K562 (cell line): ENCODE results near the gene NRM. TPM values are rescaled to one million over a fixed set of nuclear protein-coding genes. Genes with fewer than 3 reads are reported as not detected.

Experiments used
- CHD1 ChIP-seq: fragments of 200-600 bp; sonication (generic); IDR thresholded peaks from one replicate; pipeline ENCODE4 v1.6.1; 2012; ENCODE audit warnings: mild to moderate bottlenecking, moderate library complexity, low read length, inconsistent platforms
- CREB1 ChIP-seq, 2 experiments: sonication (generic) in 1 of 2; formaldehyde crosslinking in 1 of 2; IDR thresholded peaks; 2 replicates each; pipeline versions ENCODE4 v1.6.1 to v1.8.0; 2012 to 2022; ENCODE audit warnings: inconsistent platforms in 1 of 2, mild to moderate bottlenecking in 1 of 2, missing genetic modification reagents in 1 of 2, moderate library complexity in 1 of 2
- DPF2 ChIP-seq: fragments of 450-650 bp; IDR thresholded peaks from 2 replicates; pipeline ENCODE4 v1.6.1; 2016
- ETS1 ChIP-seq: conservative IDR thresholded peaks from 2 replicates; pipeline ENCODE4 v1.6.1; 2011; ENCODE audit warnings: low read depth, mild to moderate bottlenecking, low read length; ENCODE audit not compliant: control insufficient read depth
- ETV6 ChIP-seq, 3 experiments: fragments of 150-350 bp in 1 of 3; sonication (generic) in 1 of 3; formaldehyde crosslinking in 1 of 3; IDR thresholded peaks; 2 replicates each; pipeline versions ENCODE4 v1.6.1 to v1.8.0; 2014 to 2022; ENCODE audit warnings: borderline replicate concordance in 2 of 3, low read depth in 2 of 3, antibody characterized with exemption in 1 of 3, low read length in 1 of 3, mild to moderate bottlenecking in 1 of 3, missing genetic modification reagents in 1 of 3
- KDM4B ChIP-seq, 2 experiments: fragments of 450-650 bp in 1 of 2; sonication (generic) in 1 of 2; IDR thresholded peaks; 2 replicates each; pipeline ENCODE4 v1.6.1; 2016 to 2017; ENCODE audit warnings: borderline replicate concordance in 2 of 2, antibody characterized with exemption in 1 of 2, low read depth in 1 of 2, mild to moderate bottlenecking in 1 of 2
- KLF13 ChIP-seq: fragments of 450-650 bp; IDR thresholded peaks from 2 replicates; pipeline ENCODE4 v1.6.1; 2016; ENCODE audit warnings: missing genetic modification characterization, low read depth, mild to moderate bottlenecking, missing compliant biosample characterization, moderate library complexity, borderline replicate concordance
- MTA1 ChIP-seq: fragments of 450-650 bp; IDR thresholded peaks from 2 replicates; pipeline ENCODE4 v1.6.1; 2017; ENCODE audit warnings: borderline replicate concordance
- PHB2 ChIP-seq: fragments of 450-650 bp; IDR thresholded peaks from 2 replicates; pipeline ENCODE4 v1.6.1; 2017; ENCODE audit warnings: low read depth
- RBBP5 ChIP-seq: fragments of 200-600 bp; sonication (generic); IDR thresholded peaks from 2 replicates; pipeline ENCODE4 v1.6.1; 2012; ENCODE audit warnings: borderline replicate concordance, mild to moderate bottlenecking, low read length, control low read depth, inconsistent platforms; ENCODE audit not compliant: insufficient read depth, poor library complexity, severe bottlenecking
- SRSF7 ChIP-seq: fragments of 200-400 bp; formaldehyde crosslinking; optimal IDR thresholded peaks from 2 replicates; pipeline ENCODE3; 2017; ENCODE audit warnings: mild to moderate bottlenecking, low read depth, low read length
- SRSF9 ChIP-seq: fragments of 200-400 bp; formaldehyde crosslinking; IDR thresholded peaks from 2 replicates; pipeline ENCODE4 v1.6.1; 2017; ENCODE audit warnings: low read depth, low read length, borderline replicate concordance
- TCFL5 ChIP-seq: fragments of 250-450 bp; sonication (Bioruptor Pico); conservative IDR thresholded peaks from 2 replicates; pipeline ENCODE4 v1.6.1; 2021; ENCODE audit warnings: mild to moderate bottlenecking, moderate library complexity, matching md5 sums
- TFAM ChIP-seq: fragments of 250-450 bp; sonication (Bioruptor Pico); conservative IDR thresholded peaks from 2 replicates; pipeline ENCODE4 v1.5.0; 2021; ENCODE audit warnings: mild to moderate bottlenecking, moderate library complexity
- VEZF1 ChIP-seq: fragments of 200-800 bp; sonication (Bioruptor generic); IDR thresholded peaks from 2 replicates; pipeline ENCODE4 v1.6.1; 2017; ENCODE audit warnings: missing genetic modification characterization, missing compliant biosample characterization
- polyA plus RNA-seq, 8 experiments: library from polyadenylated mRNA; depleted of rRNA in 4 of 8; stranded (reverse) in 5 of 8; unstranded in 3 of 8; fragments of >200 nt; fragmentation: Nextera tagmentation in 2 of 8; fragmentation: Illumina TruSeq in 1 of 8; extraction: Ambion mirVana in 2 of 8; extraction: Trizol in 1 of 8; gene quantifications; 2 replicates each; pipeline versions ENCODE4 v1.2.1 to v1.2.3, GENCODE V29; 2011 to 2014; ENCODE audit warnings: inconsistent platforms in 1 of 8, missing spikeins in 1 of 8
- total RNA-seq, 7 experiments: library from RNA; depleted of rRNA in 6 of 7; stranded (reverse); fragments of >200 nt in 6 of 7; fragmentation: Illumina TruSeq in 2 of 7; extraction: Trizol in 2 of 7; gene quantifications; 2 replicates each; pipeline versions ENCODE4 v1.2.1 to v1.2.3, GENCODE V29; 2011 to 2021; ENCODE audit warnings: low replicate concordance in 1 of 7

Gene NRM
- total and polyA plus RNA-seq, 9 of the 15 experiments (the other 6 are each of a cell fraction or from before 2014, with no cell fraction given): 9.7 to 58.2 (median 18.1) TPM

GRCh38 chr6:30684386-30685156 is 6.2 kb downstream of the NRM start (continued):
- TF ChIP-seq VEZF1 (CRISPR knock-in tag) (peak; percentile 85), ETS1 (0 out of 2 replicates have a peak, but pooled peaks have one; percentile 9), TFAM (no peak), ETV6 (IDR thresholded peaks at IDR 0.05; ENCODE audit: borderline replicate concordance in 1 of 2, low read depth in 2 of 2, low read length in 1 of 2) (peak in 1 of 2 experiments; percentile 20; a peak in 1 of 4 replicates), ETV6 (CRISPR knock-in tag; IDR thresholded peaks at IDR 0.05; ENCODE audit: borderline replicate concordance) (no peak), MTA1 (0 out of 2 replicates have a peak, but pooled peaks have one; percentile 8), PHB2 (0 out of 2 replicates have a peak, but pooled peaks have one; percentile 18), RBBP5 (peak; percentile 20), CREB1 (IDR thresholded peaks at IDR 0.05) (no peak), CREB1 (CRISPR knock-in tag; IDR thresholded peaks at IDR 0.05) (no peak), KLF13 (no peak), CHD1 (peak; percentile 50), SRSF9 (no peak), KDM4B (IDR thresholded peaks at IDR 0.05; ENCODE audit: borderline replicate concordance in 2 of 2, low read depth in 1 of 2) (peak in 1 of 2 experiments; percentile 84; a peak in 1 of 4 replicates), SRSF7 (no peak), DPF2 (peak; percentile 18; the same call in 1 of the 2 replicates), TCFL5 (CRISPR knock-in tag) (no peak)
